ENCODE results near the gene FGFR2.
"Not testable (repeated sequence)": the region's sequence is repeated elsewhere in the genome, so short reads cannot be mapped to it uniquely, and the experiment has no call there.

The FGFR2 gene

DNA sequence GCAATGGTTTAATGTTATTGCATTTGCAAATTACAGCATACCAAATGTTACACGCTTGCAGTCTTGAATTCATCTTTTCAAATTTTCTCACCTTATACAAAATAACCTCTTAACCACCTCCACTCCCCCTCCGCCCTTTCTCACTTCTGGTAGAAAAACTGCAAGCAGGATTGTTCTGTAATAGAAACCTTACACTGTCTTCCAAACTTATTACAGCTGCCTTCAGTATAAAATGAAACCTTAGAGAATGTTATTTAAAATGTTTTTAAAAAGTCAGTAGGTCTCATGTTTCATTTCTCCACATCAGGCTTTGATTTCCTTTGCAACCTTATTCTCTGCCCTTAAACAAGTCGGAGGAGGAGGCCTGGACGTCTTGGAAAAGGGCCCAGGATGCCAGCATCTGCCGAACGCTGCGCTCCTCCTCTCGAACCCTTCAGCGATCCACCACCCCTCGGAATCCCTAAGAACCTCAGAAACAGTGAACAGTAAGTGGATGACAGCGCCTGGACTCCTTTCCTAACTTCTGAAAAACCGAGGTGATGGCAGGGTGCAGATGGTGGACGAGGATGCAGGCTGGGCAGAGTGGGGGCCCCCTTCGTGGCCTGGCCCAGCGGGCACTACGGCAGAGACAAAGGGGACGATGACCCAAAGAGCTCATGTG lies 74.0 kb downstream of the FGFR2 start:
- DNase-seq (ENCODE audit: low read depth in 2 of 2), result no peak

DNA sequence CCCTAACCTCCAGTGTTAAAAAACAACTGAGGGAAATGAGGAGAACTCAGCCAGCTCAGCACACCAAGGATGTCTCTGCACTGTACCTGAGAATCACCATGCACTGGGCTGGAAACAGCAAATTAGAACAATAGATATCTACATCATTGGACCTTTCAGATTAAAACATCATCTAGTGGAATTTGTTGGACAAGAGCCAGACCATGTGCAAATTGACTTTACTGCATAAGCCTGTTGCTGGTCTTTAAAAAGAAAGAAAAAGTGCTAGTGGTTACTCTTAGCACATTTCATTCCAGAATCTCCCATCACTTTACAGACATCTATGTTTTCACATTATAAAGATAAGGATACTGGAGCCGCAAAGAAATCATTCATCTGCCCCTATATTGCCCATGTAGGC lies 75.4 kb downstream of the FGFR2 start:
- DNase-seq (ENCODE audit: low read depth in 2 of 2), result no peak

DNA sequence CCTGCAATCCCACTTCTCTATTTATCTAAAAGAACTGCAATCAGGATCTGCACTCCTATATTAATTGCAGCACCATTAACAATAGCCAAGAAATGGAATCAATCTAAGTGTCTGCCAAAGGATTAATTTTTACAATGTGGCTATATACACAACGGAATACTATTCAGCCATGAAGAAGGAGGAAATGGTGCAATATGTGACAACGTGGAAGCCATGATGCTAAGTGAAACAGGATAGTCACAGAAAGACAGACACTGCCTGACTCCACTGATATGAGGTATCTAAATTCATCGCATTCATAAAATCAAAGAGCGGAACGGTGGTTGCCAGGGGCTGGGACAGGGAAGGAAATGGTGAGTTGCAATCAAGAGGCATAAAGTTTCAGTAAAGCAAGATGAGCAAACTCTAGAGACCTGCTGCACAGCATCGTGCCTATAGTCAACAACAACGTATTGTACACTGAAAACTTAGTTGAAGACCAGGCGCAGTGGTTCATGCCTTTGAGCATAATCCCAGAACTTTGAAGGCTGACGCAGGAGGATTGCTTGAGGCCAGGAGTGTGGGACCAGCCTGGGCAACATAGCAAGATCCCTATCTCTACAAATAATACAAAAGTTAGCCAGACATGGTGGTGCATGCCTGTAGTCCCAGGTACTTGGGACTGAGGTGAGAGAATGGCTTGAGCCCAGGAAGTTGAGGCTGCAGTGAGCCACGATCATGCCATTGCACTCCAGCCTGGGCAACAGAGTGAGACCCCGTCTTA lies 76.3 kb downstream of the FGFR2 start:
- DNase-seq (ENCODE audit: low read depth in 2 of 2), result no peak

DNA sequence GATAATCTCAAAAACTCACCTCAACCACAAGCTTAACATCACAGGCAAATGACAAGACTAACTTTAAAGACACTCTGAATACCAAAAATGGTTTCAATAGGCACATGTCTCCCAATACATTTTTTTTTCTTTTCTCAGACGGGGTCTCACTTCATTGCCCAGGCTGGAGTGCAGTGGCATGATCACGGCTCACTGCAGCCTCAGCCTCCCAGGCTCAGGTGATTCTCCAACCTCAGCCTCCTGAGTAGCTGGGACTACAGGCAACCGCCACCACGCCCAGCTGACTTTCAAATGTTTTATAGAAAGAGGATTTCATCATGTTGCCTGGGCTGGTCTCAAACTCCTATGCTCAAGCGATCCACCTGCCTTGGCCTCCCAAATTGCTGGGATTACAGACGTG lies 77.7 kb downstream of the FGFR2 start:
- not testable (repeated sequence) for DNase-seq (ENCODE audit: low read depth in 2 of 2)

DNA sequence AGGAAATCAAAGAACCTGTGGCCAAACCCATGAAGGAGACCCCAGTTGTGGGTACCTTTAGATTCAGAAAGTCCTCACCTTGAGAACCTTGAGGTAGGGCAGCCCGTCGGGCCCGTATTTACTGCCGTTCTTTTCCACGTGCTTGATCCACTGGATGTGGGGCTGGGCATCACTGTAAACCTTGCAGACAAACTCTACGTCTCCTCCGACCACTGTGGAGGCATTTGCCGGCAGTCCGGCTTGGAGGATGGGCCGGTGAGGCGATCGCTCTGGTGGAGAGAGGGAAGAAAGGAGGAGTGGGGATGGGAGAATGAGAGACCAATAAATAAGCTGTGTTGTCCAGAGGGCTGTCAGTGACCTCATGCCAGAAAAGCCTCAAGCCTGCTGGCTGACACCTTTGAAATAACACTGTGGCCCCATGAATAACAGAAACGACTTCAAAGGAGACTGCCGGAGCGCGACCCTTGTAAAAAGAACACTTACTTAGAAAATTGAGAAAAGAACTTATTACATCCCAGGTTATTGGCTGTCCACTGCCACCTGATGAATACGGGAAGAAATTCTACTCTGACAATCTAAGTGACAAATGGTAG lies 78.2 kb downstream of the FGFR2 start:
- no peak for DNase-seq (ENCODE audit: low read depth in 2 of 2)

DNA sequence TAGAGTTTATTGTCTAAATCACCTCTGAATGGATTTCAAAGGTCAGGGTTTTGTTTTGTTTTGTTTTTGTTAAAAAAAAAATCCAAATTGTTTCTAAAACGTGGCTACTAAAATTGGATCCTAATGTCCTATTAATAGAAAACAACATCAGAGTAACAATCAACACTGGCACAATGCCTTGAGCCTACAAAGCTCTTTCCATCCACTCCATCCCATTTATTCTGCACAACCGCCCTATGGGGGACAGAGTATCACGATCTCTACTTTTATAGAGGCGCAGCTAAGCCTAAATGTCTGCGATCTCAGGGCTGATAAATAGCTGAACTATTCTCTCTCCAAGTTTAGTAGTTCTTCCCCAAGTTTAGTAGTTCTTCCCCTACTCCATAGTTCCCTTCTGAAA lies 78.8 kb downstream of the FGFR2 start:
- no peak for DNase-seq (ENCODE audit: low read depth in 2 of 2)

DNA sequence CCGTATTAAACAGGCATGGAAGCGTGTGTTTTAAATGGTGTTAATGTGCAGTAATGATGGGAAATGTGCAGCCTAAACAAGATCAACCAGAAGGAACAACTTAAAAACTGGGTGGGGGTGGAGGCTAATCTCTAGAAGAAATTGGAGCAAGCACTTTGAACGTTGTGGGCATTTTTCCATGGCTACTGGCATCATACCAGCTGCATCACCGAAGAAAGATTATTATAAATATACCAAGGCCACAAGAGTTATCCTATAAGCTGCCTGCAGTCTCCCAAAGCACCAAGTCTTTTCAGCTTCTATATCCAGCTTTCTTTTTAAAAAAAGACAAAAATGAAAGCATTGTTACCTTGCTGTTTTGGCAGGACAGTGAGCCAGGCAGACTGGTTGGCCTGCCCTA lies 79.9 kb downstream of the FGFR2 start:
- DNase-seq (ENCODE audit: low read depth in 2 of 2), result no peak

DNA sequence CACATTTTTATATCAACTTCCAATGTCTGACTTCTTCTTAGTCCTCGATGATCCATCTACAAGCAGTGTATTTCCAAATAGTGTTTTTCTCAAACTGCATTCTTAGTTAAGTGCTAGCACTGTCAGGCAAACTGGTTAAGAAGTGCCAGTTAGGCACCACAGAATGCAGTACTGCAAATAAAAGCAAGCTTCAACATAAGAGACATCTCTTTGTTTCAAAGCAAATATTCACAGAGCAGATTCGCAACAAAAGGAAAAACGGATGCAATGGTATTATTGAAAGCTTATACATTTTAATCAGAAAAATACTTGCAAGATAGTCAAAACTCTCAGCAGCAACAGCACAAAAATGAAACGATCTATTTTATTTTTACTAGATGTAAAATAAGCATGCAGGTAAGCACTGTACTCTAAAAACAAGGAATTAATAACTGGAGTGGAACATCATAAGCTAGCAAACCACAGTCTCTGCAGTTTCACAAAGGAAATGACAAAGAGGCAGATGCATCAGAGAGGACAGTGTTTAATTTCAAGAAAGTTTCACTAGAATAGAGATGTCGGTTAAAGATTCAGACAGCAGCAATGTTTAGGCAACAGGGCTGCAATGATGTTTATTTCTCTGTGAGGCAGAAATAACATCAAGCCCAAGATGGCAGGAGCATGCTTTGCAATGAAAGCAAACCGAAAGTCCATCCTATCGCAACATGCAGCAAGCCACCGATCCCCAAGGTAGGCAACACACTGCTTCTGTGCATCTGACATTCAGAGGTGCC lies 82.0 kb downstream of the FGFR2 start:
- no peak for DNase-seq (ENCODE audit: low read depth in 2 of 2)

DNA sequence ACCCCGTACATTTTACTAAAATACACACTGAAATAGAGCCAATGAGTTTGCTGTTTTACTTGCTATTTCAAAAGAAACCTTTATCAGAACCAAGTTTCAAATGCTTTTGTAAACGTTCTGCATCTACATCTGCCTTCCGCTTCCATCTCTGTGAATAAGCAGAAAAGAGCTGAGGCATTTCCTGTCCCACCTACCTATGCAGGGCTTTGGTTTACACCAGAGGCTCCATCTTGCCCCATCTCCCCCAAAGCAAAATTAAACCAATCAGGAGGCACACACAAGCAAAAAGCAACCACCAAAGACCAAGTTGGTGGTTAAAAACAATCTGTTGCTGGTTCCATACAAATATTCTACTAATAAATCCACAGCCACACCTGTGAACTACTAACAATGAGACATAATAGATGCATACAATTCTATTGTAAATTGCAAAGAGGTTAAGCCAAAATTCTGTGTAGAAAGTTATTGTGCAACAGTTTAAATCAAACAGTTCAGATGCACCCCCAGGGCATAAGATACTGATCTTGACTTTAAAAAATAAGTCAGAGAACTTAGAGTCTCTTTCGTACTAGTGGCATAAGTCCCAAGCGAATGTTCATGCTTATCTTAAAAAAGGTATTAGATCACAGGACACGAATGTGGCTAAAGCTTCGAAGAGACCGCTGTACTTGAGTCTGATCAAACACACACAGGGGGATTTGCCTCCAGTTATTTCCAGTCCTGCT lies 83.9 kb downstream of the FGFR2 start:
- no peak for DNase-seq (ENCODE audit: low read depth in 2 of 2)

DNA sequence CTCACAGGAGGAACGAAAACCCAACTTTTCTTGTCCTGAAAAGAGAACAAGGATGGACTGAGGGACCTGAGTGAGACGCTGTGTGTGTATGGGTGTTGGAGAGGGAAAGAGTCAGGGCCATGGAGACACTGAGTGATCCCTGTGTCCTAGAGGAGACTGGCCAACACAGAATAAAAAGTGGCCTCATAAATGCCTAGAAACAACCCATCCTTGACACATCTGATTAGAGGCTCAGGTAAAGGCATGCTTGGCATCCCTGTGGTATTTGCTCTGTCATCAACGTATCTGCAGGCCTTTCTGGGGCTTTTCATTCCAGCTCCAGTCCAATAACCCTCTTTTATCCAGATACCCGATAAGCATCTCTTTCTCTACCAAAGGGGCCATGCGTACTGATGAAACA lies 86.3 kb downstream of the FGFR2 start:
- no peak for DNase-seq (ENCODE audit: low read depth in 2 of 2)

DNA sequence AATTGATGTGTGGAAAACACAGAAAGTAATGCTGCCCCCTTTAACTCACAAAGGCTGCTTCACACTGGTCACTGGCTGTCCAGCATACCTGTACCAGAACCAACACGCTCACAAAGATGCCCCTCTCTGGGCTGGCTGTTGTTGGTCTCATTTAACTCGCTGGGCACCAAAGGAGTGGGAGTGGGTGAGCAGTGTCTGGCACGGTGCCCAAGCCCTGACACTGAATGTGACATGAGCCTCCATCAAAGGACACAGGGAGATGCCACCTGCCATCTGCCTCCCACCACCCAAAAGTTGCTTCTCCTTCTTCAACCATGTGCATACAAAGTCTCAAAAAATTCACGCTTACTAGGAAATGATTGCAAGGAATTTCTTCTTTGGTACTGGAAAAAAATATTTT lies 86.8 kb downstream of the FGFR2 start:
- DNase-seq (ENCODE audit: low read depth in 2 of 2), result no peak

DNA sequence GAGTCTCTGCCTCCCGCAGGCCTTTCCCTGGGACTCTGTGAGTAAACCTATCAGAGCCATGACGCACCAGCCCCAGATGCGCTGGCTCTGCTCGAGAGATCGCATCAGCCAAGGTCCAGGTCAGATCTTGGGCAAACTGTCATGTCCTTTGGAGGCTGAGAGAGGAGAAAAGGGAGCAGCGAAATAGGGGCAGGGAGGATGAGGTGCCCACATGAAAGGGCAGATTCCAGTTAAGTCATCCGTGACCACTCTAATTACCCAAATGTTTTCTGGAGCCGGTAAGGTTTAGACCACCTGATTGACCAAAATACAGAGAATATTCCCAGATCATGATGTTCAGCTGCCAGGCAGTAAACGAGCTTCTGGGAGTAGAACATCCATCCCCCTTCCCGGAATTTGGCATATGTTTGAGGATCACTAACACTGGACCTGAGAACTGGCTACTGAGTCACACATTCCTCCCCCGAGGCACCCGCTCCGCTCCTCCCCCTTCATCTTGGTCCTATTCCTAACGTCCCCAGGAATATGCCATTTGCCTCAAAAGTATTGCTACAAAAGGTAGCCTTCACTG lies 88.0 kb downstream of the FGFR2 start:
- no peak for DNase-seq (ENCODE audit: low read depth in 2 of 2)

DNA sequence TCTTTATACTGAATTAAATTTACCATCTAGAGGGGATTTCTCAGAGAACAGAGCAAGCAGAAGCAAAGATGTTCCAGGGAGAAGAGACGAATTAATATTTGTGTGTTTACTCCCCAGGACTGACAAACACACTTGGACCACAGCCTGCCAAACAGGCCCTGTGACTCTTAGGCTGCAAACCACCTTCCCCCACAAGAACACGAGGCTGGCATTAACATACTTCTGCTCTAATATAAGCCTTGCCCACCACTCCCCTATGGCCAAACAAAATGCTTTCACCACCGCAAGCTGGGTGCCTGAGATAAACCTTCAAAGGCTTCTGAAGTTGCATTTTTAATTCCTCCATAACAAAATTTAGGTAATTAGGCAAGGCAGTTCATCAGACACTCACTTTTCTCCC lies 88.4 kb downstream of the FGFR2 start:
- DNase-seq (ENCODE audit: low read depth in 2 of 2), result no peak

DNA sequence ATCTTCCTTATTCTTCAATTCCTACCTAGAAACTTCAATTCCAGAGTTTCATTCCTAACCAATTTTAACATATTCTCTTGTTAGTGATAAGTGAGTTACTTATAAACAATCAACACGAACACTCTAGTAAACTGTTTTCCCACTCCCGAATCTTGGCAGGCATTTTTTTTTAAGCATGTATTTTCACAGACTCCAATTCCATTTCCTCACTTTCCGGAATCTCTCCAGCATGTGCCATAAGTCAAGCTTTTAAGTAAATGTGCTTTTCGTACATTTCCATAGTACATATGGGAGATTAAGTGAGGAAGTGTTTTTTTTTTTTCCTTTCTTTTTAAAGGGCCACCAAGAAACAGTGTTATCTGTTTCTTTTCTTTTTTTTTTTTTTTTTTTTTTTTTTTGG lies 89.1 kb downstream of the FGFR2 start:
- DNase-seq (ENCODE audit: low read depth in 2 of 2), result no peak

DNA sequence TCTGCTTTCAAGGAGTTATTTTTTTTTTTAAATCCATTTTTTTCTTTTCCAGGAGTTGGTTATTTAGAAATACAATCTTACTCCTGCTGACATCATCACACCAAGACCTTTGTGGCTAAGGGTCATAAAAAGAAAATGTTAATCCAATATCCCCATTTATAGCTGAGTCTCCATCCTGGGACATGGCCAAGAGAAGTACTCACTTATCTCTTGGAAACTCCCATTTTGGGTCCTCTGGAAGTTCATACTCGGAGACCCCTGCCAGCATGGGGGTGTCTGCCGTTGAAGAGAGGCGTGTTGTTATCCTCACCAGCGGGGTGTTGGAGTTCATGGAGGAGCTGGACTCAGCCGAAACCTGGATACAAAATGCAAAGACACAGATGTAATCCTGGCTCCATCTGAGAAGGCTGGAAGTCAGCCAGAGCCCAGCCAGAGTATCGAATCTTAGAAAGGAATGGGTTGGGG lies 94.6 kb downstream of the FGFR2 start:
- DNase-seq (ENCODE audit: low read depth in 2 of 2), result no peak

DNA sequence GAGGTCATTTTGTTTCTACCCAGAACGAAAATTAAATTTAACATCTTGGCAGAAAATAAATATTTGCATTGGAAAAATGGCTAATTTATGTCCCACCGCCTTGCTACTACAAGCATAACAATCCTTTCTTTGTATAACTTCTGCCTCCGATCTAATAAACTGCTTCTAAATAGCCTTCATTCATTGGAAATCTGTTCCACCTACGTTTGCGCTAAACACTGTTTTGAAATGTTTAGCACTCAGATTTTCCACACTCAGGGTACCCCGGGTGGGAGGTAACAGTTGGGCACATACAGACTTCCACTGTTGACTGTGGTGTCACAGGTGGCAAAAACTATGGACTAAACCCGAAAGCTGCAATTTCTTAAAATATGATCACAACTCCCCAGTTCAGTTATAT lies 96.4 kb downstream of the FGFR2 start:
- DNase-seq (ENCODE audit: low read depth in 2 of 2), result no peak

DNA sequence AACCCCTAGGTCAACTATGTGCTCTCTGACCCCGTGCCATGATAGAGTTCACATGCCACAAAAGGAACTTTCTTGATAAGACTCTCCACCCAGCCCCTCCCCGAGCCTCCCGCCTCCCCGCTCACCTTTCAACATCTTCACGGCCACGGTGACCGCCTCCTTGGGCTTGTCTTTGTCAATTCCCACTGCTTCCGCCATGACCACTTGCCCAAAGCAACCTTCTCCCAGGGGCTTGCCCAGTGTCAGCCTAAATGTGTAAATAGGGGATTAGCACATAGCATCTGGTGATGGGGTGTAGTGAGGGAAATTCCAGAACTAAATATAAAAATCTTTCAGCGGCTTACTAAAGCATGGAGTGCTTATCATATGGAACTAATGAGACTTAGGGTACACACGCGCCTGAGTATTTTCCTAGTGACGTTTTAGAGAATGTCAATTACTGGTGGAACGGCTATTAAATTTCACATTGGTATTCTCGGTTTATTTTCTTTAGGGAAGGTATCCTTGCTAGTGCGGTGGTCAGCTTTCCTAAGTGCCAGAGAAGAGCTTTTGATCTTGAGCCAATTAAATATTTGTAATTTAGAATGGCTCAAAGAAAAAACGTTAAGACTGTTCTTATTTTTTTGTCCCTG lies 97.4 kb downstream of the FGFR2 start:
- no peak for DNase-seq (ENCODE audit: low read depth in 2 of 2)

DNA sequence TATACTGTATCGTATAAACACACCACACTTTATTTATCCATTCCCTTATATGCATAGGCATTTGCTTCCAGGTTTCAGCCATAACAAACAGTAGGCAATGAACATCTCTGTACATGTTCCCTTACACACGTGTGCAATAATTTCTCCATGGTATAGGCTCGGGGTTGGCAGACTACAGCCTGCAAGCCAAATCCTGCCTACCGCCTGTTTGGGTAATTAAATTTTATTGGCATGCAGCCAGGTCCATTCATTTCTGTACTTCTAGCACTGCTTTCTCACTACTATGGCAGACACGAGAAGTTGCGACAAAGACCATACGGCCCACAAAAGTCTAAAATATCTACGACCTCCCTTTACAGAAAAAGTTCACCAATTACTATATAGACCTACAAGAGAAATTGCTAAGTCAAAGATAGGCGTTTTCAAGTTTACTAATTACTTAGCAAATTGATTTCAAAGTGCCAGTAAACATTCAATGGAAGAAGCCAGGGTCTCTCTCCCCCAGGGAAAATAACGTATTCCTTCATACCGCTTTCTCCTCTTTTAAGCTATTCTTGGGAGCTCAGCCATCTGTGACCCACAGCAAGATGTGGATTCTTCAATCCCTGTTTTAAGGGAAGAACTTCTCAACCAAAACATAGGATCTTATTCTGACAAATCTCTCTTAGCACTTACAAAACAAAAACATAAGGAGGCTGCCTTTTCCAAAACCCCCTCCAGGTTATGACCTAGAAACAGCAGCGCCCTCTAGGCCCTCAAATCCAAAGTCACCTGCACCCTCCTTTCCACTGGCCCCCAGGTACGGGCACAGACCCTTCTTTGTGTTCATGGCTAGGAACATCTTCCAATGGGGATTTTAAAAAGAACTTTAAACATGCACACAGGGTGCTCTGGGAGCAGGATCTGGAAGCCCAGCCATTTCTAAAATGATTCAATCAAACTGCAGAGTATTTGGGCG lies 100.5 kb downstream of the FGFR2 start:
- no peak for DNase-seq (ENCODE audit: low read depth in 2 of 2)

DNA sequence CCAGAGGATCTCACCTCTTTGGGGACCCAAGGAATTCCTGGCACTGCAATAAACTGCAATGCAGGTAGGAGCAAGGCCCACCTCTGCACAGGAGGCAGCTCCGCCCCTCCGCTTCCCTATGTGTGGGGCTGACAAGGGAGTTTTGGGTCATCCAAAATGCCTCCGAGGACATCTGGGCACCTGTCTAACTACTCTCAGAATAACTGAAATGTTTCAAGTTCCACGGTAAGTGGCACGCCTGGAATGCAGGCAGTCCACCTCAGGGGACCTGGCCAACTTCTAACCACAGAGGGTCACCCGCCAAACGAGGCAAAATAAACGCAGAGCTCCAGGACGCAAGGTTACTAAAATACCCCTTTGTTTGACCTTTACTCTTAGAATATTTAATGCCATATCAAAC lies 102.5 kb downstream of the FGFR2 start:
- no peak for DNase-seq (ENCODE audit: low read depth in 2 of 2)

DNA sequence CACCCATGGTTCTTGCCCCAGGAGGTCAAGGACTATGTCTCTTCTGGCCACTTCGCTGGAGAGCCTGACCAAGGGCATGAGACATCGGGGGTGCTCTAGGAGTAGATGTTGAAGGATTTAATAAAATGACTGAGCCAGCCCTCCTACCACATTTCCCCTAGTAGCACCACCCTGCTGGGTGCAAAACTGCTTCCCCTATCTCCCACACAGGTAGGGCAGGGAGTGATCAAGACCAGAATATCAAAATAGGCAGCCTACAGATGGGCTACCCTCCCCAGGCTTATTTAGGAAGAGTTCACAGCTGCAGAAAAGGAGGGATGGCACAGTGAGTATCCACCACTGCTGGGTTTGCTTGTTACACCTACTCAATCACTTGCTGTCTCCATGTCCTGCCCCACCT lies 103.9 kb downstream of the FGFR2 start:
- no peak for DNase-seq (ENCODE audit: low read depth in 2 of 2)
